ENCODE results near the gene ATP5F1D. TPM values are rescaled to one million over a fixed set of nuclear protein-coding genes. Genes with fewer than 3 reads are reported as not detected.

Gene ATP5F1D
- total and polyA plus RNA-seq, 2 of the 8 experiments (the other 6 are each of a cell fraction or from before 2014, with no cell fraction given) = 174 to 249 TPM

GRCh38 chr19:1235625-1236538 lies 5.7 kb upstream of the ATP5F1D start:
- no peak overlapping the region for H3K56ac ChIP-seq (replicated peaks; ENCODE audit: insufficient read length, low read depth, low read length)
- peak overlapping the region; percentile 56 to 82 for H3K4me2 ChIP-seq (ENCODE audit: insufficient read depth in 1 of 2, low read depth in 2 of 2, low read length in 2 of 2)
- no peak for DNase-seq (ENCODE audit: low read depth in 1 of 2, low spot score in 2 of 2)
- H3K79me2 ChIP-seq (ENCODE audit: control insufficient read depth in 1 of 2, insufficient read depth in 2 of 2, low read length in 2 of 2) = no peaks in the 10 kb centered on the region; a peak in 1 of 4 replicates
- H2BK15ac ChIP-seq (ENCODE audit: low read length) = no peak overlapping the region
- H2BK12ac ChIP-seq (ENCODE audit: low read depth, low read length) = no peak overlapping the region
- ChIA-PET POLR2A (ENCODE audit: partially characterized antibody) (interaction anchor here (0.8 to 2.8 kb wide), 10 partner anchors 11 to 151 kb away, joined by 3 to 8 read pairs (median 4); partner anchors contain the start of gene CIRBP), CTCF (ENCODE audit: partially characterized antibody) (interaction anchor here (0.7 to 2.3 kb wide), 6 partner anchors 9 to 123 kb away, joined by 3 to 10 read pairs (median 4); no protein-coding TSS in a partner anchor)
- no peak overlapping the region for H2AFZ ChIP-seq (ENCODE audit: low read length)
- TF ChIP-seq GABPA (IDR thresholded peaks at IDR 0.05; ENCODE audit: borderline replicate concordance, insufficient read depth, low read length) = 0 out of 2 replicates have a peak, but pooled peaks have one; percentile 46
- no peak for TF ChIP-seq SRF (IDR thresholded peaks at IDR 0.05; ENCODE audit: low read depth, low read length)
- H4K5ac ChIP-seq (ENCODE audit: insufficient read length, low read depth, low read length) = no peak overlapping the region
- peak overlapping the region; percentile 94 for H3K4ac ChIP-seq (replicated peaks; ENCODE audit: insufficient read length, low read depth, low read length)
- H3K14ac ChIP-seq (ENCODE audit: insufficient read length) = no peak overlapping the region
- H3K36me3 ChIP-seq (ENCODE audit: control insufficient read depth in 2 of 4, insufficient read depth in 4 of 4, low read length in 3 of 4) = peaks cover 4 to 33% (median 7%) of the 10 kb centered on the region in 4 experiments; a peak in 5 of 8 replicates
- H2BK20ac ChIP-seq (ENCODE audit: low read length) = no peak overlapping the region
- no peak overlapping the region; the same call in 1 of the 2 replicates for H3K18ac ChIP-seq (ENCODE audit: extremely low read depth, low read length)
- H2AK5ac ChIP-seq (ENCODE audit: low read depth, low read length) = no peak overlapping the region
- no peak overlapping the region for H4K91ac ChIP-seq (replicated peaks; ENCODE audit: insufficient read length, low read length)
- H3K9ac ChIP-seq (replicated peaks in 1 of 4; ENCODE audit: extremely low read depth in 1 of 4, low read depth in 3 of 4, low read length in 3 of 4) = no peak overlapping the region
- FAIRE-seq = no peak
- no peak overlapping the region for H3K27ac ChIP-seq (ENCODE audit: low read depth, low read length)
- peaks cover 2 to 21% of the 10 kb centered on the region in 2 experiments for H4K20me1 ChIP-seq (replicated peaks in 1 of 2; ENCODE audit: control insufficient read depth in 1 of 2, insufficient read depth in 2 of 2, low read length in 2 of 2)
- H3K4me1 ChIP-seq (replicated peaks in 1 of 4; ENCODE audit: control insufficient read depth in 3 of 4, insufficient read depth in 4 of 4, low read length in 3 of 4) = peaks cover 0 to 11% (median 9%) of the 10 kb centered on the region in 4 experiments; a peak in 5 of 7 replicates
- peaks cover 10% of the 10 kb centered on the region; the same call in 1 of the 2 replicates for H3K23me2 ChIP-seq (ENCODE audit: low read depth, low read length)
- H3K79me1 ChIP-seq (ENCODE audit: low read depth, low read length) = 0 out of 2 replicates have a peak, but pooled peaks cover 3% of the 10 kb centered on the region
- no peak overlapping the region for H2BK5ac ChIP-seq (ENCODE audit: low read depth, low read length)
- no peaks in the 10 kb centered on the region for H3K27me3 ChIP-seq (replicated peaks in 1 of 4; ENCODE audit: control insufficient read depth in 3 of 4, extremely low read depth in 1 of 4, insufficient read depth in 3 of 4, low read length in 3 of 4)
- no peak overlapping the region for H3K23ac ChIP-seq (ENCODE audit: insufficient read length)
- no peaks in the 10 kb centered on the region for H3K9me3 ChIP-seq (ENCODE audit: insufficient read depth in 2 of 2, low read depth in 1 of 2, low read length in 1 of 2)
- no peak overlapping the region for H2BK120ac ChIP-seq (replicated peaks; ENCODE audit: low read depth, low read length)
- H4K8ac ChIP-seq (ENCODE audit: extremely low read depth, insufficient read depth, low read length) = peak overlapping the region; percentile 79; the same call in 1 of the 2 replicates
- 89% methylated on average over 38 of the region's 39 CpGs; no CpG with 5 or more reads in 1 of the 2 experiments for WGBS, 2 experiments (ENCODE audit: extremely low coverage in 1 of 2, insufficient coverage in 1 of 2, insufficient read length in 1 of 2, insufficient replicate concordance in 2 of 2, low coverage in 1 of 2, low lambda C conversion rate in 2 of 2, missing lambda C conversion rate in 1 of 2)
- H3K4me3 ChIP-seq (ENCODE audit: extremely low read depth in 1 of 4, insufficient read depth in 2 of 4, low read depth in 3 of 4, low read length in 4 of 4) = peak overlapping the region; percentile 33 to 67 (median 43); a peak in 6 of 8 replicates

Data from H1 (cell line).